GM21367 (cell line): ENCODE data around the gene ARID5B.
A peak's percentile ranks its signal among the peaks of the same experiment; 100 is the strongest.

Experiments used
- ATAC-seq: cut with Tn5 transposase; IDR thresholded peaks from one replicate; pipeline ENCODE4 v1.9.1; 2021; ENCODE audit not compliant: unreplicated experiment

ARID5B gene

GRCh38 chr10:61882621-61883370 is 18.7 kb upstream of the ARID5B start:
- ATAC-seq: no peak

GRCh38 chr10:61883371-61884025 is 18.0 kb upstream of the ARID5B start:
- ATAC-seq: no peak

- no peak for ATAC-seq
These were observed 13.7 kb upstream of the ARID5B start for GRCh38 chr10:61887772-61888171.

DNA sequence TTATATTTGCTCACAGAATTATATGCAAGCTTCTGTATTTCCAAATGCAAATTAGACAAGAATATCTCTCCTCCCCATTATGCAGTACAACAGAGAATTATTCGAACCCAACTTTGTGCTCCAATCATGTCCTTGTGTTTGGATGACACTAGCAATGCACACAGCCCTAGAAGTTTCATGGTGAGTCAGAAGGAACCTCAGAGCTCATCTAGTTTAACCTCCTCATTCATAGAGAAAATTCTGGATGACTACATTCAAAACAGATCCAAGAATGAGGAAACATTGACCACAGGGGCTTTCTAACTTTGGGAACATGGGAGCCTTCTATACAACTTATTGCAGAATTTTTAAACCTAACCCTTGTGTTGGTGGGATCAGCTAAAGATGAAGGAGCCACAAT is 12.8 kb upstream of the ARID5B start:
- ATAC-seq: no peak

GRCh38 chr10:61890430-61890829 is 11.1 kb upstream of the ARID5B start:
- no peak for ATAC-seq

DNA sequence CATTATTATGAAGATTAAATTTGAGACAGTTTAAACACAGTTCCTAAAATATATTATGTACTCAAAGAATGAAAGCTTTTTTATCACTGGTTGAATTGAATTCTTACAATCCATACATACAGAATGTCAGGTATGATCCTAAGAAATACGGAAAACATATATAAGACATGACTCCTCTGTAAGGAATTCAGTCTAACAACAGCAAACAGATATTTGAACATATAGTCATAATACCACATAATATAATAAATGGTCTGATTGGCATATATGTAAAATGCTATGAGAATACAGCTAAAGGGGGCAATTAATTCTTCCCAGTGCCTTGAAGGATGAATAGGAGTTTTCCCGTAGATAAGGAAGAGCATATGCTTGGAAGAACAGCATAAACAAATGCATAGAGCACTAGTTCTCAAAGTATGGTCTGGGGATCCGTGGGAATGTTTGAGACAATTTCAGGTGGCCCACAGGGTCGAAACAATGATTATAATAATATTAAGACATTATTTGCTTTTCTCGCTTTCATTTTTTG is 10.6 kb upstream of the ARID5B start:
- ATAC-seq: no peak

GRCh38 chr10:61891906-61892585 is 9.5 kb upstream of the ARID5B start:
- no peak for ATAC-seq

DNA sequence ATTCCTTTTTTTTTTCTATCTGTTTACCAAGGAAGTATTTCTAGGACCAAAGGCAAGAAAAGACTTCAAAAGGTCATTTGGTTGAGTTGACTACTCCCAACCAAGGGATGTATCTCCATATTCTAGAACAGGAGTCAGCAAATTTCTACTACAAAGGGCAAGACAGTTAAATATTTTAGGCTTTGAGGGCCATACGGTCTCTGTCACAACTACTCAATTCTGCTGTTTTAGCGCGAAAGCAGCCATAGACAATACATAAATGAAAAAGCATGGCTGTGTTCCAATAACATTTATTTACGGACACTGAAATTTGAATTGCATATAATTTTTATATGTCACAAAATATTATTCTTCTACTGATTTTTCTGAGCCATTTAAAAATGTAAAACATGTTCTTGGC is 8.5 kb upstream of the ARID5B start:
- ATAC-seq: no peak

DNA sequence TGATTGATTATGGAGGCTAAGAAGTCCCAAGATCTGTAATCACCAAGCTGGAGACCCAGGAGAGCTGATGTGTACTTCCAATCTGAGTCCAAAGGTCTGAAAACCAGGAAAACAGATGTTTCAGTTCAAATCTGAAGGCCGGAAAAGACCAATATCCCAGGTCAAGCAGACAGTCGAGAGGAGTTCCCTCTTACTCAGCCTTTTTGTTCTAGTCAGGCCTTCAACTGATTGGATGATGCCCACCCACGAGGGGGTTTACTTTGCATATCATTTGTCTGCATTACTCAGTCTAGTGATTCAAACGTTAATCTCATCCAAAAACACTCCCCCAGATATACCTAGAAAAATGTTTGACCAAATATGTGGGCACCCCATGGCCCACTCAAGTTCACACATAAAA is 7.4 kb upstream of the ARID5B start:
- no peak for ATAC-seq

GRCh38 chr10:61895898-61896600 is 5.5 kb upstream of the ARID5B start:
- no peak for ATAC-seq

- ATAC-seq: peak; percentile 66
These were observed 4.4 kb upstream of the ARID5B start for GRCh38 chr10:61896854-61897661.

- no peak for ATAC-seq
These were observed 3.6 kb upstream of the ARID5B start for GRCh38 chr10:61897671-61898434.

DNA sequence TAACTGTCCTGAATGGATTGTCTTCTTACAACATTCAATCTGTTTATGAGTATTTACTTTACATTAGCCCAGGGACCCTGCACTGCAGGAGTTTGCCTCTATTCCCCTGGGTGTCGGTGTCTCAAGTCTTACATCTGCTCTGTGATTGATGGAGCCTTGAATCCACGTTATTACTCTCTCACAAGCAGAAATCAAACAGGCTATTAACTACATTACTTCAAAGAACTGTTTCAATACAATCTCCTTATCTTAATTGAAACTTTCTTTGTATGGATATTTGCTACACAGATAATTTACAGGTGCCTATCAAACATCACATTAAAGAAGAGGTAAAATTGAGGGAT is 3.1 kb upstream of the ARID5B start:
- ATAC-seq: no peak

DNA sequence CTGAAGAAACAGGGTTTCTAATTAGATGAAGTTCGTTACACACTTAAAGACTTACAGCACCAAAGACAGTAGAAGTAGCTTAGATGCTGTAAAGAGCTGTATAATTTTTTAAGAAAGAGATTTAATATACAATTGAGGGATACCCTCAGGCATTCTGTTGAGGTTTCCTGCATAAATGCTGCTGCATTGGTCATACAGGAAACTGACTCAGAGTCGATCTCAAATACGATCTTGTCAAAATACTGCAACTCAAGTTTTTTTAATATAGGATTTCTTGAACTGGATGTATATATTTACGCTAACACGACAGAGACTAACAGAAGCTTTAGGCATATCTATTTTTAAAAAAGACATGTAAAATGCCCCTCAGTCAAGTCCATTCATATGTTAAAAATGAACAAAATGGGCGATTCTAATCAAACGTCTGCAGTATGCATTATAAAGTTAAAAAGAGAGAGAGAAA is 2.4 kb upstream of the ARID5B start:
- ATAC-seq: no peak

- ATAC-seq: no peak
These were observed 1.9 kb upstream of the ARID5B start for GRCh38 chr10:61899663-61899996.

GRCh38 chr10:61899997-61900828 is 1.3 kb upstream of the ARID5B start:
- ATAC-seq: peak; percentile 27

DNA sequence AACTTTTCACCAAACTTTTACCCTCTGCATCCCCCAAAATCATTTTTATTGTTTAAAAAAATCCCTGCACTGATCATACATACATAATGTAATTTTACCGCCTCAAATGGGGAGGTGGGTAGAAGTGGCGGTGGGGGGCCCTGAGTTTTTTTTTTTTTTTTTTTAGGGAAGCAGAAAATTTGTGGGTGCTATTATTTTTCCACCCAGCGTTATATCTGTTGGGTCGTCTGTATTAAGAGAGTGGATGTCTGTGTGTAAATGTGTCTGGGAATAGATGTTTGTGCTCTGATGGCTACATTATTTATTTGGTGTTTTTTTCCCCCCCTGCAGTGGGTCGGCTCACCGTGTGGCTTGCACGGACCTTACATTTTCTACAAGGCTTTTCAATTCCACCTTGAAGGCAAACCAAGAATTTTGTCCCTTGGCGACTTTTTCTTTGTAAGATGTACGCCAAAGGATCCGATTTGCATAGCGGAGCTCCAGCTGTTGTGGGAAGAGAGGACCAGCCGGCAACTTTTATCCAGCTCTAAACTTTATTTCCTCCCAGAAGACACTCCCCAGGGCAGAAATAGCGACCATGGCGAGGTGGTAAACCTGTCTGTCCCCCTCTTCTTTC is 438 bp downstream of the ARID5B start:
- ATAC-seq: no peak

- no peak for ATAC-seq
These were observed 1.1 kb downstream of the ARID5B start for GRCh38 chr10:61902445-61903220.
